HG03159 (cell line): ENCODE measurements around the gene GRIK2.

ENCODE experiments used
- ATAC-seq: cut with Tn5 transposase; IDR thresholded peaks from one replicate; pipeline ENCODE4 v1.9.1; 2021; ENCODE audit warnings: mild to moderate bottlenecking, moderate library complexity; ENCODE audit not compliant: unreplicated experiment

Gene GRIK2

GRCh38 chr6:101534386-101534785 is 140.9 kb downstream of the GRIK2 start:
- no peak for ATAC-seq

DNA sequence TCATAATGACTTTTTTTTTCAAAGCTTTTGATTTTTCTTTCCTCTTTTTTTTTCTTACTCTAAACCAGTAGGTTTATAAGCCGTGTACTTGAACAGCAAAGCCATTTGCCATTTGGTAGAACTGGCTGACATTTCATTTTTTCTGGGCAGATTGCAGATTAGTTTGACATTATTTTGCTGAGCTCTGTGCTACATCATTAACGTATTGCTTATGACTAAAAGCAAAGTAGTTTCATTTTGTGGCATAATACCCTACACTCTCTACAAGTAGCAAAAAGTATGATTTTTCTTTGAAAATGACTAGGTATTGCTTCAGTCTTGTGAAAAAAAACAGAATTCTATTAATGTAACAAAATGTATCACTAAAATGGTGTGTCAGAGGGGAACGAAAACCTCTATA is 141.3 kb downstream of the GRIK2 start:
- ATAC-seq = no peak

DNA sequence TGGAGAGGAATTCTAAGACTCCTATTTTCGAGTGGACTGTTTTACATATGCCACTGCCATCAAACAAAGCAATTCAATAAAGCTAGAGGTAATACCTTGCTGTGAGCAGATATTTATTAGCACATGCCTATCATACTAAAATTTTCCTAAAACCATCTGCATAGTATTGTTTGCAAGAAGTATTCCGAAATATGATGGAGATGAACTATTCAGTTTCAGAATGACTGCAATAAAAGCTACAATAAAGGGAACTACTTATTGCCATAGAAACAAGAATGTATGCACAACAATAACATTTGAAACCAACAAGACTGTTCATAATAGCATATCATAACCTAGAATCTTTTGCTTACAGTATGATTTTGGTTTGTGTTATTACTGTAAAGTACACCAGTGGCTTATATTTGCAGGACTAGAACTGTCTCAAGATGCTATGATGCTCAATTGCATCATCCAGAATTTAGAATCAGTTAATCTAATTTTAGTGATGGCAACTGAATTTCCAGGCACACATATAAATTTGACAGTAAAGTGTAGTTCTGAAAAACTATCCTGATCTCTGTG is 144.3 kb downstream of the GRIK2 start:
- ATAC-seq = no peak

DNA sequence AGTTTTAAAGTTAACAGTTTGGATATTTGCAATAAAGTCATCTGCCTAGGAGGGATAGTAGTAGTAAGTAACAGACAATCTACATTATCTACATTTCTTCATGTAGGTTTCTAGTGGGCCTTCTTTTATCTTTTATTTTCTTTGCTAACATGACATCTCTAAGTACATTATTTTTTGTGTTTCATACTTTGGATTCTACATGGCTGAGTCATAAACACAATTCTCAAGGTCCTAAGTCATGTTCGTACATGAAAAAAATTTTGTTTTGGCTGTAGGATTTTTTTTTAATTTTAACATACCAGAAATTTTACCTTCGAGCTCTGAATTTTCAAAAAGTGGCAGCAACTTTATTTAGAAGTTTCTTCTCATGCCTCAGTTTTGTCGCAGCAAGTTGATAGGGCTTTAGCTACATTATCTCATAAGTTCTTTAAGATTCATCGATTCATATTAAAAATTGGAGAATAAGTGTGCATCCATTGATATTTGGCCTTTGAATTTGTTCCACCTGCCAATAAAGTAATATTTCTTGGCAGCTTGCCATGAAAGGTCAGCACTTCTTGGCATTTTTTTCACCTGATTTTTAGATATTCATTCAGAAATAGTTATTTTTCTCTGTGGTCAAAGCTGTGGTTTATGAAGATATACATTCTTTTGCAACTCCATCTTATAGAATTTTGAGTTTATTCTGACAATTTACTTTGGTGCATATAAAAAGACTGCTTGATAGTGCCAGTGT is 146.2 kb downstream of the GRIK2 start:
- ATAC-seq = no peak

GRCh38 chr6:101541894-101542293 is 148.4 kb downstream of the GRIK2 start:
- no peak for ATAC-seq

GRCh38 chr6:101543796-101544195 is 150.3 kb downstream of the GRIK2 start:
- ATAC-seq = no peak

DNA sequence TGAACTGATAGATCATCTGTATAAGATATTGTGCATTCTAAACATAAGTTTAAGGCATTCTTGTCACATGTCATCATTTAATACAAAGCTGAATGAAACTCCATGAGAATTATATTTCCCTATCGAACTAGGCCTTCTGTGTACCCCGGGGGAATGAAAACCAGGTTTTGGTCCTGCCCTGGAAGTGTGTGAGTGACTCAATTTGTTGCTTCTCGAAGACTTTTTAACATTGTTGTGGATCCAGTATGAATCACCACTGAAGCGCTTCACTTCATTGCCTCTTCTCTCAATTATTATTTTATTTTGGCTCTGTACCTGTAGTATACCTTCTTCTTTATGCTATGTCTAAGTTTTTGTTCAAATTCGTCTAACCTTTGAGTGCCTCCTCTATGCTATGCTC is 150.8 kb downstream of the GRIK2 start:
- ATAC-seq = no peak

GRCh38 chr6:101545191-101545590 is 151.7 kb downstream of the GRIK2 start:
- no peak for ATAC-seq

DNA sequence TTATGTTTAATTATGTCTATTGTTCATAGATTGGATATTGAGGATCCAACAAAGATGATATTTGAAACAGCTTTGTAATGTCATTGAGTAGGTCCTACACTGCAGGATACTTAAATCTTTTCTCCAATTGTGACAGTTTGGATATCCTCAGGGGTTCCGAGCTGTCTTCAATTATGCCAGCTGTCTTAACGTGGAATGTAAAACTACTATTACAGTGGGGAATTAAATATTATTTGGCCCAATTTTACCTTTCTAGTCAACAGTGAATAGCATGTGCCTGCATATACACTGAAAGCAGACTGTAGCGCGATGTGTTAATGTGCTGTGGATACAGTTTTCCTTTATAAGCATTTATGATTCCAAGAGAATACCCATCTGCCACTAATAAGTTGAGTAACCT is 156.9 kb downstream of the GRIK2 start:
- no peak for ATAC-seq

GRCh38 chr6:101554231-101554630 is 160.7 kb downstream of the GRIK2 start:
- no peak for ATAC-seq

GRCh38 chr6:101558712-101559111 is 165.2 kb downstream of the GRIK2 start:
- no peak for ATAC-seq

GRCh38 chr6:101572627-101573026 is 179.1 kb downstream of the GRIK2 start:
- no peak for ATAC-seq

- ATAC-seq = no peak
These were observed 183.6 kb downstream of the GRIK2 start for GRCh38 chr6:101577091-101577490.

DNA sequence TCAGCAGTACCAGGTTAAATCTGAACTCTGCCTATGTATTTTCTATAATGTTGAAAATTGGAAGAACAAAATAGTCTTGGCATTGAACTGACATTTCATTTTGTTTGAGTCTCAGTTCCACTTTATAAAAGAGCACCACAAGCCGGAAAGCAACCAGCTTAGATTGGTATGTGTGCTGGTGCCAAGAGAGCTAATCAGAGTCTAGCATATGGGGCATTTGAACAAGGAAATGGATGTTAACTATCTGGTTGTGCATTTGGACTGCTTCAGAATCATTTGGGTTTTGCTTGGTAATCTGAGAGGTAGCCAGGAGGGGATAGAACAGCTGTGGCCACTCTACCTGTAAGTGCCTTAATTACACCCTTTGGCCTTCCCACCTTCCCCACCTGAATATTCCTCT is 184.8 kb downstream of the GRIK2 start:
- ATAC-seq = no peak

DNA sequence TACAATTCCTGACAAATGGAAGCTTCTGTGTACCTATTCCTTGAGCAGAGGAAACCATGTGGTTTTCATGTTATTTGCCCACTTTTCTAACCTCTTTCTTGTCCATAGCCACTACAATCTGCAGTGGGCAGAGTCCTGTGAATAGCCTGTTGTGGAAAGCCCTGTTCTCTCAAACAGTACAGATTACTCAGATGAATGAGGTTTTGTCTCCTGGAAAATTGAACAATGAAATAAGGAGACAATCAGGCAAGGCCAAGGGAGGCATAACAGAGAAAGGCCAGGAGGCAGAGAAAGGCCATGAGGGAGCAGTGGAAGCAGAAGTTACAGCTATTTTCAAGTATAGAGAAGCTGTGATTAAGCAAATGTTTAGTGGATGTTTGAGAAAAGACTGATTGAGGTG is 189.3 kb downstream of the GRIK2 start:
- ATAC-seq = no peak

DNA sequence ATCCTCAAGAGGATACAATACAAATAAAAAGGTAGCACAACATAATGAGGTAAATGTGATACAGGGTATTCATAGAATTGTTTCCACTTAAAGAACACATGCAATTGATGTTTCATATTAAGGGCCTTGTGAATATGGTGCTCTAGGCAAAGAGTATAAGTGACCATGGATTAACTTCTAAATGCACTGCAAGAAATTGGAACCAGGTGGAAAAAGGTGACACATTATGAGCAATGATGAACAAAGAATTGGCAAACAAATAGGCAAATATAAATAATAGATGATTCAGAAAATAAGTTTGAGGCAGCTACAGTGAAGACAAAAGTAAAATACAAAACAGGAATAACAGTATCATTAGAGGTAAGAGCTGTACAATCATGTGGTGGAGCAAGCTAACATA is 192.0 kb downstream of the GRIK2 start:
- no peak for ATAC-seq

- ATAC-seq = no peak
These were observed 194.8 kb downstream of the GRIK2 start for GRCh38 chr6:101588343-101588742.

DNA sequence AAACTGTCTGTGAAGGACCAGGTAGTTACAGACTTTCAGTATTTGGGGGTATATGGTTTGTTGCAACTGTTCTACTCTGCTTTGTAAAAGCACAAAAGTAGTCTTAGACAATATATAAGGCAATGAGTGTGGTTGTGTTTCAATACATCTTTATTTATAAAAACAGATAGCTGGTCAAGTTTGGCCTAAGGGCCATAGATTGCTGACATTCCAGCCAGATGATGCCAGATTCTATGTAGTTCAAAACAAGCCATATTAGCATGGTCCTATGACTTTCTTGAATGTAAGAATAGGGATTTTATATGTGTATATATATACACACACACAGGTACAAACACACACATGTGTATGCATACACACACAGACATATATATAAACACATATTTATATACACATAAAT is 201.8 kb downstream of the GRIK2 start:
- no peak for ATAC-seq

GRCh38 chr6:101597693-101598092 is 204.2 kb downstream of the GRIK2 start:
- ATAC-seq = no peak

GRCh38 chr6:101605426-101605825 is 211.9 kb downstream of the GRIK2 start:
- ATAC-seq = no peak

GRCh38 chr6:101605874-101606273 is 212.4 kb downstream of the GRIK2 start:
- ATAC-seq = peak; percentile 69

DNA sequence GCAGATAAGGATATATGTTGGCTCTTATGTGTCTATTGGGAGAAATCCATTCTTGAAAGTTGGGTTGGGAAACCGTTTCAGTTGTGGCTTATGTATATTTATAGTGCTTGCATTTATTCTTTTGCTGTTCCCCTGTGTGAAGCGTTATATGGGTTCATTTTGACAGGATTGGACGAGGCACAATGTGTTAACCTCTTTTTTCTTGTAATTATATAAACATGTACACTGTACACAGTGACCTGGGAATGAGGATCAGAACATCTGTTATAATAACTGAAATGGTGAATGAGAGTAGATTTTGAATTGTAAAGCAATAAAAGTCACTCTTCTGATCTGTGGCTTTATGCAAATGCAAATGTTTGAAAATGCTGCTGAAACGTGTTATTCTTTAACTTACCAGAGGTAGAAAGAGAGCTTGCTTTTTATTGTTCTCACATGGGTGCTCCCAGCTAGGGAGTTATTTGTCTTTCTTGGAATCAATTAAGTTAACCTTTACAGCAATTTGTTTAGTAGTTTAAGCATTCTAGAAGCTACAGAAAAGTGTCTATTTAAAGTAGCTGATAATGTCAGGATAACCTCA is 213.7 kb downstream of the GRIK2 start:
- ATAC-seq = no peak

GRCh38 chr6:101608703-101609102 is 215.2 kb downstream of the GRIK2 start:
- ATAC-seq = no peak
